HL-60 (cell line): Measurements from ENCODE around the gene ULK2.

Source experiments
- CTCF ChIP-seq: IDR thresholded peaks from one replicate; pipeline ENCODE4 v1.5.1; 2011; ENCODE audit warnings: low read length, control low read depth, inconsistent platforms; ENCODE audit not compliant: insufficient read depth
- GABPA ChIP-seq: IDR thresholded peaks from 2 replicates; pipeline ENCODE4 v1.6.1; 2012; ENCODE audit warnings: low read depth
- POLR2AphosphoS5 ChIP-seq: IDR thresholded peaks from 2 replicates; pipeline ENCODE4 v1.6.1; 2012; ENCODE audit warnings: low read depth
- REST ChIP-seq: IDR thresholded peaks from 2 replicates; pipeline ENCODE4 v1.6.1; 2012; ENCODE audit warnings: low read depth; ENCODE audit not compliant: insufficient replicate concordance
- SPI1 ChIP-seq: IDR thresholded peaks from 2 replicates; pipeline ENCODE4 v1.6.1; 2012; ENCODE audit warnings: low read depth, mild to moderate bottlenecking, borderline replicate concordance

- no peak for TF ChIP-seq CTCF
- TF ChIP-seq POLR2AphosphoS5: no peak
- TF ChIP-seq GABPA: no peak
- no peak for TF ChIP-seq REST
- TF ChIP-seq SPI1: no peak
Observed at GRCh38 chr17:19833914-19834313, 33.8 kb downstream of the ULK2 start.
